A673 (cell line): ENCODE results near the gene KCNQ2. TPM values are rescaled to one million over a fixed set of nuclear protein-coding genes. Genes with fewer than 3 reads are reported as not detected.
"Not testable (repeated sequence)": the region's sequence is repeated elsewhere in the genome, so short reads cannot be mapped to it uniquely, and the experiment has no call there.

Experiments
- BruUV-seq: library from RNA; stranded (reverse); fragments of 400-500 nt; replicated peaks from 2 replicates; lab custom pipeline; 2021; lab: Mats Ljungman, UMichigan
- CTCF ChIA-PET: fragments of 300-600 bp; sonication (Branson Sonifier 250); formaldehyde crosslinking; loops from one replicate; lab custom pipeline; 2022; ENCODE audit warnings: antibody characterized with exemption; lab: Charles Lee
- POLR2A ChIA-PET: fragments of 300-600 bp; sonication (Branson Sonifier 250); formaldehyde crosslinking; loops from one replicate; lab custom pipeline; 2022; ENCODE audit warnings: antibody characterized with exemption; ENCODE audit not compliant: low non-redundant PET; lab: Charles Lee
- DNase-seq: peaks from one replicate; pipeline ENCODE4 v3.0.0-alpha.2; 2015; ENCODE audit warnings: low spot score
- H3K27ac ChIP-seq: fragments of 200-600 bp; sonication (generic); 2 replicates; pipeline ENCODE4 v1.5.1; 2016; ENCODE audit warnings: mixed run types, low read depth, mild to moderate bottlenecking, mixed read lengths, antibody characterized with exemption, low read length; ENCODE audit not compliant: poor library complexity, severe bottlenecking
- H3K27me3 ChIP-seq: fragments of 200-600 bp; sonication (generic); replicated peaks from 2 replicates; pipeline ENCODE4 v1.6.1; 2017; ENCODE audit warnings: mixed run types, low read depth, mild to moderate bottlenecking, mixed read lengths, antibody characterized with exemption, low read length; ENCODE audit not compliant: insufficient read depth, poor library complexity
- H3K36me3 ChIP-seq: fragments of 200-600 bp; sonication (generic); 2 replicates; pipeline ENCODE4 v1.6.1; 2016; ENCODE audit warnings: mixed run types, mild to moderate bottlenecking, mixed read lengths, antibody characterized with exemption, low read length; ENCODE audit not compliant: insufficient read depth, poor library complexity, severe bottlenecking
- H3K4me1 ChIP-seq: fragments of 200-600 bp; sonication (generic); 2 replicates; pipeline ENCODE4 v1.6.1; 2017; ENCODE audit warnings: mixed run types, mild to moderate bottlenecking, mixed read lengths, antibody characterized with exemption, low read length; ENCODE audit not compliant: insufficient read depth, poor library complexity, severe bottlenecking
- H3K4me3 ChIP-seq: fragments of 200-600 bp; sonication (generic); 2 replicates; pipeline ENCODE4 v1.5.1; 2016; ENCODE audit warnings: low read depth, mixed run types, mild to moderate bottlenecking, mixed read lengths, low read length; ENCODE audit not compliant: poor library complexity, severe bottlenecking
- H3K9me3 ChIP-seq: fragments of 200-600 bp; sonication (generic); 2 replicates; pipeline ENCODE4 v1.6.1; 2016; ENCODE audit warnings: mixed run types, low read depth, mild to moderate bottlenecking, mixed read lengths, antibody characterized with exemption, low read length; ENCODE audit not compliant: poor library complexity, severe bottlenecking
- CTCF ChIP-seq: fragments of 300-800, 200-600 bp; sonication (generic); conservative IDR thresholded peaks from 2 replicates; pipeline ENCODE4 v1.5.1; 2017; ENCODE audit warnings: low read depth, mild to moderate bottlenecking, antibody characterized with exemption, low read length, moderate library complexity, mixed read lengths
- EZH2 ChIP-seq: fragments of 200-600 bp; sonication (generic); IDR thresholded peaks from 2 replicates; pipeline ENCODE4 v1.6.1; 2017; ENCODE audit warnings: borderline replicate concordance, low read depth, mild to moderate bottlenecking, mixed read lengths, antibody characterized with exemption, low read length; ENCODE audit not compliant: poor library complexity, severe bottlenecking
- intact Hi-C: fragments of 100-400 bp; cut with micrococcal nuclease; formaldehyde crosslinking; loops from one replicate; pipeline ENCODE4 v1.10.0; 2022; ENCODE audit not compliant: unreplicated experiment
- total RNA-seq: library from RNA; stranded (reverse); gene quantifications from 2 replicates; pipeline ENCODE4 v1.2.3, GENCODE V29; 2021

Gene KCNQ2
- total RNA-seq, 1 experiment from 2014 or later = 6.6 TPM

DNA sequence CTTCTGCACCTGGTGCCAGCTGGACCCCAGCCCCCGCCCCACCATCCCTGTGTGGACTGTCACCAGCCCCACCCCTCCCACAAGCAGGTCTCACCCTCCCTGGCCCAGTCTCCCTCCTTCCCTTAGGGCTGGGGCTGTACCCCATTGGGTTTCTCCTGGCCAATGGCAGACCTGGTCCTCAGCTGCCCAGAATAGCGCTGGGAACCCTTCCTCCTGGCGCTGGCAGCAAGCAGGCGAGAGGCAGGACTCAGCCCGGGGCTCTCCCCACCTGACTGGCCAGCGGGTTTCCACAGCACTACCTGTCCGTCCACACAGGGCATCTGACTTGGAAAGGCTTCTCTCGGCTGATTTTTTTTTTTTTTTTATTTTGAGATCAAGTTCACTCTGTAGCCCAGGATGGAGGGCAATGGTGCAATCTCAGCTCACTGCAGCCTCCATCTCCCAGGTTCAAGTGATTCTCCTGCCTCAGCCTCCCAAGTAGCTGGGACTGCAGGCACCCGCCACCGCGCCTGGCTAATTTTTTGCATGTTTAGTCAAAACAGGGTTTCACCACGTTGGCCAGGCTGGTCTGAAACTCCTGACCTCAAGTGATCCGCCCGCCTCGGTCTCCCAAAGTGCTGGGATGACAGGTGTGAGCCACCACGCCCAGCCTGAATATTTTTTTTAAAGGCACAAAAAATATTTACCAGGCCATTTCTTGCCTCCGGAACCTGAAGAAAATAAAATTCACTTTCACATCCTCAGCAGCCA, 89.7 kb downstream of the KCNQ2 start:
- BruUV-seq = no TSS peak
- intact Hi-C loops = no loop called here
- no peaks in the 10 kb centered on the region for H3K4me1 ChIP-seq
- ChIA-PET CTCF (interaction anchor here (0.6 to 2.8 kb wide), 4 partner anchors 12 to 199 kb away, joined by 4 to 45 read pairs (median 15); no protein-coding TSS in a partner anchor), POLR2A (no interaction called here)
- H3K36me3 ChIP-seq = no peaks in the 10 kb centered on the region
- H3K9me3 ChIP-seq = peaks cover 11% of the 10 kb centered on the region
- no peak overlapping the region for H3K27ac ChIP-seq
- no peaks in the 10 kb centered on the region for H3K27me3 ChIP-seq
- no peak for DNase-seq
- TF ChIP-seq CTCF (no peak), EZH2 (no peak)
- no peak overlapping the region for H3K4me3 ChIP-seq

DNA sequence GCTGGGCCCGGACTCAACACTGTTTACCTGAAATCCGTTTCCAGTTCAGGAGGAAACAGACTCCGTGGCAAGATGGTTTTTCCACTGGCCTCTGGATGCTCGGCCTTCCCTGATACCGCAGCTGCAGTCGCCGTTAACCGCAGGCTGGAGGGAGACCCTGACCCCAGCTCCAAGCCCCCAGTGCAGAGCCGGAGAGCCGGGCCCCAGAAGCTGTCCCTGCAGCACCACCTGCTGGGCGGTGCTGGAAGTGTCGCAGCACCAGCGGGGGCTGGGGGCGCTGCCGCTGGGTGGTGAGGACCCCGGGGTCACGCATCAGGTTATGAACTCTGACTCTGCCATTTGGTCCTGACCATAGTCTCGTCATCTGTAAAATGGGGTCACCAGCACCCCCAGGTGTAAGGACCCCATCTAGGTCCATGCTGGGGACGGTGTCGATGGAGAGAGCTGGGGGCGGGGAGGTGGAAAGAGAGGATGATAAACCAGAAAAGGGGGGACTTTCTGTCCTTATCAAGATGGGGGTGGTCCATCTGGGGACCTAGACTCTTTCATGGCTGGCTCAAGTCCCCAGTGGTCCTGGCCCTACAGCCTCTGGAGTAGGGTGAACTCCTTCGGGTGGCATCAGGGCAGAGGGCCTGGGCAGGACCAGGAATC, 90.5 kb downstream of the KCNQ2 start:
- peak; percentile 22 for DNase-seq
- Histone ChIP-seq H3K4me3 (no peak overlapping the region), H3K36me3 (no peaks in the 10 kb centered on the region), H3K27me3 (peaks cover 5% of the 10 kb centered on the region), H3K27ac (no peak overlapping the region), H3K9me3 (peaks cover 11% of the 10 kb centered on the region), H3K4me1 (no peaks in the 10 kb centered on the region)
- ChIA-PET POLR2A (no interaction called here), CTCF (interaction anchor here (1.0 to 2.8 kb wide), 5 partner anchors 12 to 199 kb away, joined by 4 to 45 read pairs (median 4); no protein-coding TSS in a partner anchor)
- intact Hi-C loops = loop anchor here (1.0 kb wide), 1 partner anchor 73 kb away; no protein-coding TSS in a partner anchor
- BruUV-seq = no TSS peak
- TF ChIP-seq EZH2 (no peak), CTCF (peak; percentile 98)

GRCh38 chr20:63380346-63380870, 92.0 kb downstream of the KCNQ2 start:
- no TSS peak for BruUV-seq
- CTCF ChIA-PET = interaction anchor here (2.7 to 2.8 kb wide), 2 partner anchors 72 to 157 kb away, joined by 25 to 45 read pairs; no protein-coding TSS in a partner anchor
- Histone ChIP-seq H3K27ac (no peak overlapping the region), H3K9me3 (no peaks in the 10 kb centered on the region), H3K36me3 (no peaks in the 10 kb centered on the region), H3K4me1 (no peaks in the 10 kb centered on the region), H3K27me3 (peaks cover 8% of the 10 kb centered on the region), H3K4me3 (no peak overlapping the region)
- TF ChIP-seq CTCF = no peak
- intact Hi-C loops = no loop called here
- POLR2A ChIA-PET = no interaction called here
- no peak for DNase-seq

DNA sequence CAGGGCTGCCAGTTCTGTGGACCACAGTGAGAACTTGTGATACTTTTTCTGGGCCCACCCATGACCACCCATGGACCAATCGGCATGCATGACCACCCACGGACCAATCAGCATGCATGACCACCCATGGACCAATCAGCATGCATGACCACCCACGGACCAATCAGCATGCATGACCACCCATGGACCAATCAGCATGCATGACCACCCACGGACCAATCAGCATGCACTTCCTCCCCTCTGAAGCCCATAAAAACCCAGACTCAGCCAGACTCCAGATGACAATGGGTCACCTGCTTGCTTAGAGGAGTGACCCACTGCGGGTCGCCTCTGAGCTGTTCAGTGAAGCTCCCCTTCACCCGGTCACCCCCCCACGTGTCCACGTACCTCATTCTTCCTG, 92.6 kb downstream of the KCNQ2 start:
- CTCF ChIA-PET = interaction anchor here (2.8 kb wide), 1 partner anchor 156 kb away, joined by 25 read pairs; no protein-coding TSS in a partner anchor
- H3K4me3 ChIP-seq, DNase-seq, H3K36me3 ChIP-seq, POLR2A ChIA-PET, BruUV-seq, H3K27ac ChIP-seq, H3K9me3 ChIP-seq, H3K4me1 ChIP-seq, intact Hi-C loops: not testable (repeated sequence)
- H3K27me3 ChIP-seq = peaks cover 11% of the 10 kb centered on the region
